Stimulated activated CD8-positive, alpha-beta memory T cell treated with anti-CD3 and anti-CD28 coated beads, Interleukin-4, amount 100 ng/mL, for 24 hours (primary cell): ENCODE data around the gene RNF130.
A peak's percentile ranks its signal among the peaks of the same experiment; 100 is the strongest.

ENCODE experiments used
- DNase-seq: peaks from one replicate; pipeline ENCODE4 v3.0.0-alpha.2; 2020; ENCODE audit warnings: low read depth

RNF130 gene

GRCh38 chr5:179915406-179915935 lies 156.1 kb downstream of the RNF130 start:
- DNase-seq, result no peak

- DNase-seq, result no peak
Measured at GRCh38 chr5:179914032-179914755, 157.4 kb downstream of the RNF130 start.

GRCh38 chr5:179913461-179913860 lies 158.1 kb downstream of the RNF130 start:
- DNase-seq, result no peak

GRCh38 chr5:179912951-179913350 lies 158.6 kb downstream of the RNF130 start:
- no peak for DNase-seq

GRCh38 chr5:179912386-179912785 lies 159.2 kb downstream of the RNF130 start:
- no peak for DNase-seq

GRCh38 chr5:179909224-179909623 lies 162.3 kb downstream of the RNF130 start:
- no peak for DNase-seq

GRCh38 chr5:179908528-179908927 lies 163.0 kb downstream of the RNF130 start:
- no peak for DNase-seq

GRCh38 chr5:179907556-179908324 lies 163.8 kb downstream of the RNF130 start, which contains the start of gene TBC1D9B:
Gene TBC1D9B (minus strand): TSS chr5:179907897. CDS start chr5:179907821, 76 bp downstream.
- DNase-seq, result peak; percentile 44

GRCh38 chr5:179906795-179907555 lies 164.6 kb downstream of the RNF130 start:
- DNase-seq, result no peak

- DNase-seq, result no peak
Measured at GRCh38 chr5:179906294-179906794, 165.2 kb downstream of the RNF130 start.

- DNase-seq, result no peak
Measured at GRCh38 chr5:179905161-179905560, 166.4 kb downstream of the RNF130 start.
